Testis (tissue), 3 donors: Measurements from ENCODE around the gene CCDC39. TPM values are rescaled to one million over a fixed set of nuclear protein-coding genes. Genes with fewer than 3 reads are reported as not detected.

ENCODE experiments used
- DNase-seq: peaks from one replicate; pipeline ENCODE4 v3.0.0-alpha.2; 2019
- H3K27ac ChIP-seq, 2 donors: fragments of 200-600 bp; sonication (generic); one replicate each; pipeline ENCODE4 v1.5.1; 2019
- H3K27me3 ChIP-seq: fragments of 200-600 bp; sonication (generic); one replicate; pipeline ENCODE4 v1.5.1; 2019
- H3K36me3 ChIP-seq: fragments of 200-600 bp; sonication (generic); one replicate; pipeline ENCODE4 v1.5.1; 2017; ENCODE audit warnings: low read depth; ENCODE audit errors: missing control alignments
- H3K4me1 ChIP-seq: fragments of 200-600 bp; sonication (generic); one replicate; pipeline ENCODE4 v1.5.1; 2019
- H3K4me3 ChIP-seq, 2 donors: fragments of 200-600 bp; sonication (generic); one replicate each; pipeline ENCODE4 v1.5.1; 2017 to 2019
- H3K9me3 ChIP-seq: fragments of 200-600 bp; sonication (generic); one replicate; pipeline ENCODE4 v1.5.1; 2017
- CTCF ChIP-seq, 3 experiments: fragments of 450-650 bp in 2 of 3; fragments of 200-600 bp in 1 of 3; sonication (generic) in 1 of 3; IDR thresholded peaks; one replicate each; pipeline ENCODE4 v1.5.1; 2016 to 2019; ENCODE audit warnings: antibody characterized with exemption in 3 of 3, mild to moderate bottlenecking in 2 of 3, moderate library complexity in 1 of 3
- POLR2A ChIP-seq: fragments of 450-650 bp; IDR thresholded peaks from one replicate; pipeline ENCODE4 v1.6.1; 2017; ENCODE audit warnings: antibody characterized with exemption, mild to moderate bottlenecking, moderate library complexity
- WGBS, 2 donors: methylation state at CpG; one replicate each; pipeline ENCODE4 v1.1.5; 2018; 5-methylcytosine and 5-hydroxymethylcytosine counted together
- intact Hi-C: fragments of 100-400 bp; cut with DNase I; formaldehyde crosslinking; loops from one replicate; pipeline ENCODE4 v1.15.1; 2023; ENCODE audit warnings: low total_unique reads
- polyA plus RNA-seq: library from polyadenylated mRNA; stranded (reverse); fragments of 350-450 nt; fragmentation: Illumina TruSeq; extraction: RNeasy Lipid Tissue Mini Kit (QIAGEN cat#74804); gene quantifications from one replicate; pipeline ENCODE4 v1.2.3, GENCODE V29; 2014; ENCODE audit warnings: low read depth, low replicate concordance; ENCODE audit not compliant: insufficient read depth
- total RNA-seq, 2 donors: library from RNA; depleted of rRNA; stranded (reverse); fragments of >200 nt; gene quantifications; one replicate each; pipeline ENCODE4 v1.2.3, GENCODE V29; 2016

CCDC39 gene
- total and polyA plus RNA-seq, 3 donors from 2014 or later, result 3.5 to 7.4 (median 4.3) TPM

DNA sequence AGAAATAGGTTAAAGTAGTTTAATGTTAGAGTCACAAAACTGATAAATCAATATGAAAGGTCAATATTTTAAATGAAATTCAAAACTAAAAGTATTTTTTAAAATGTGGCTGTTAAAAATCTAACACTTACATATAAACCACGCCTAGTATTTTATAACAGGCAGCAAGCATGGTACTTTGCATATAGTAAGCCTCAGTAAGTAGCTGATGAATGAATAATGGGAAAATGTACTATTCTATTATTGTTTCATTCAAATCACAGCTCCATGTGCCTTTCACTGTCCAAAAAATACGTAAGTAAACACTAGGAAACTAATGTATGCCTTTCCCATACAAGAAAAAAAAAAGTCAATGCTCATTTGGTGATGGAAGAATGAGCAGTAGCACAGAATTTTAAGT is 17.8 kb downstream of the CCDC39 start:
- no peaks in the 10 kb centered on the region for H3K27me3 ChIP-seq
- no peak for DNase-seq
- H3K27ac ChIP-seq, result no peak overlapping the region
- intact Hi-C loops, result no loop called here
- no peaks in the 10 kb centered on the region for H3K9me3 ChIP-seq
- TF ChIP-seq POLR2A (no peak), CTCF (IDR thresholded peaks at IDR 0.05) (no peak)
- no peaks in the 10 kb centered on the region for H3K36me3 ChIP-seq
- WGBS, 2 donors, result 67 to 85% methylated on average over 2 of the region's 2 CpGs
- no peak overlapping the region for H3K4me3 ChIP-seq
- no peaks in the 10 kb centered on the region for H3K4me1 ChIP-seq

GRCh38 chr3:180657094-180657493 is 22.2 kb downstream of the CCDC39 start:
- H3K4me3 ChIP-seq, result no peak overlapping the region
- DNase-seq, result no peak
- no peak overlapping the region for H3K27ac ChIP-seq
- no peaks in the 10 kb centered on the region for H3K36me3 ChIP-seq
- TF ChIP-seq POLR2A (no peak), CTCF (IDR thresholded peaks at IDR 0.05) (no peak)
- H3K27me3 ChIP-seq, result no peaks in the 10 kb centered on the region
- WGBS, 2 donors, result 77 to 81% methylated on average over 4 of the region's 4 CpGs
- intact Hi-C loops, result no loop called here
- H3K9me3 ChIP-seq, result no peaks in the 10 kb centered on the region
- H3K4me1 ChIP-seq, result no peaks in the 10 kb centered on the region

DNA sequence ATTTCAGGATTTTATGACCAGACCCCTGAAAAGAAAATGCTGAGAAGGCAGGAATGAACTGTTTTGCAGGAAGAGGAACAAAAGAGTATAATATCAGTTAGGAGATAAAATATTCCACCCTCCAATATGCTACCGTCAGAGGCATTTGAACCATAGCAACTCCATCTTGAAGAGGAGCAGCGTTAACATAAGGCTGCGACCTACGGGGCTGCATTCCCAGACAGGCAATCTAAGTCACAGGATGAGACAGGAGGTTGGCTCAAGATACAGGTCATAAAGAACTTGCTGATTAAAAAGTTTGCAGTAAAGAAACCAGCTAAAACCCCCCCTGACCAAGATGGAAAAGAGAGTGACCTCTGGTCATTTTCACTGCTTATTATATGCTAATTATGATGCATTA is 22.9 kb downstream of the CCDC39 start:
- Histone ChIP-seq H3K4me3 (no peak overlapping the region), H3K27ac (no peak overlapping the region), H3K36me3 (no peaks in the 10 kb centered on the region), H3K4me1 (no peaks in the 10 kb centered on the region), H3K9me3 (no peaks in the 10 kb centered on the region), H3K27me3 (no peaks in the 10 kb centered on the region)
- no peak for DNase-seq
- intact Hi-C loops, result no loop called here
- TF ChIP-seq CTCF (IDR thresholded peaks at IDR 0.05) (no peak), POLR2A (no peak)
- WGBS, 2 donors, result 58 to 62% methylated on average over 4 of the region's 4 CpGs

DNA sequence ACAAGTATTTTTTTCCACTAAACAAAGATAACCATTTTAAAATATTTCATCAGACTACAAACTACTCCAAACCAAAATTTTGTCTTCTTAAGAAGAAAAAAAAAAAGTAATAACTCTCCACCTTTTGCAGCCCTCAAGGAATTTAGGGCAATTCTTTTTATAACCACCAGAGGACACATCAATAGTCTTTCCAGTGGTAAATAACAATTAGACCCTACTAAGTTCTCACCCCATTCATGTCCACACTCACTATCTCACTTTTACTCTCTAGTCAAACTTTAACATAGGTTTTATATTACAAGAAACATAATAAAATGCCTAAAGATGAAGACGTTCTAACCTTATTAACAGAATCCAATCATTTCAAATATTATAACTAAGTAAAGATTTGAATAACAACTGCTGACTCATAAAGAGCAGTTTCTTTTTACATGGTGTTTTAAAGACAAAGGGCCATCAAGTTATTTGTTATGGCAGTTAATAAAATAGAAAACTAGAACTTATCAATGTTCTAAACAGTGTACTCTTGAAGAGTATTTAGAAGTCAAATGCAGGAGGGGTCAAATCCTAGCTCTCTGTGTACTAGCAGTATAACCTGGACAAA is 33.0 kb downstream of the CCDC39 start:
- intact Hi-C loops, result no loop called here
- Histone ChIP-seq H3K27ac (no peak overlapping the region), H3K4me3 (no peak overlapping the region), H3K27me3 (no peaks in the 10 kb centered on the region), H3K36me3 (no peaks in the 10 kb centered on the region), H3K9me3 (no peaks in the 10 kb centered on the region), H3K4me1 (no peaks in the 10 kb centered on the region)
- peak in 1 of 3 experiments; percentile 17 for TF ChIP-seq CTCF (IDR thresholded peaks at IDR 0.05)
- TF ChIP-seq POLR2A, result no peak
- WGBS, 2 donors, result 37 to 58% methylated on average over 1 of the region's 1 CpG
- no peak for DNase-seq

GRCh38 chr3:180640987-180641386 is 38.3 kb downstream of the CCDC39 start:
- no peak for DNase-seq
- no peaks in the 10 kb centered on the region for H3K9me3 ChIP-seq
- intact Hi-C loops, result no loop called here
- TF ChIP-seq POLR2A, result no peak
- no peak for TF ChIP-seq CTCF (IDR thresholded peaks at IDR 0.05)
- no peaks in the 10 kb centered on the region for H3K4me1 ChIP-seq
- no peaks in the 10 kb centered on the region for H3K27me3 ChIP-seq
- no peak overlapping the region for H3K27ac ChIP-seq
- no peak overlapping the region for H3K4me3 ChIP-seq
- H3K36me3 ChIP-seq, result no peaks in the 10 kb centered on the region
